ENCODE data around the gene EML1.

EML1 gene, protein sequence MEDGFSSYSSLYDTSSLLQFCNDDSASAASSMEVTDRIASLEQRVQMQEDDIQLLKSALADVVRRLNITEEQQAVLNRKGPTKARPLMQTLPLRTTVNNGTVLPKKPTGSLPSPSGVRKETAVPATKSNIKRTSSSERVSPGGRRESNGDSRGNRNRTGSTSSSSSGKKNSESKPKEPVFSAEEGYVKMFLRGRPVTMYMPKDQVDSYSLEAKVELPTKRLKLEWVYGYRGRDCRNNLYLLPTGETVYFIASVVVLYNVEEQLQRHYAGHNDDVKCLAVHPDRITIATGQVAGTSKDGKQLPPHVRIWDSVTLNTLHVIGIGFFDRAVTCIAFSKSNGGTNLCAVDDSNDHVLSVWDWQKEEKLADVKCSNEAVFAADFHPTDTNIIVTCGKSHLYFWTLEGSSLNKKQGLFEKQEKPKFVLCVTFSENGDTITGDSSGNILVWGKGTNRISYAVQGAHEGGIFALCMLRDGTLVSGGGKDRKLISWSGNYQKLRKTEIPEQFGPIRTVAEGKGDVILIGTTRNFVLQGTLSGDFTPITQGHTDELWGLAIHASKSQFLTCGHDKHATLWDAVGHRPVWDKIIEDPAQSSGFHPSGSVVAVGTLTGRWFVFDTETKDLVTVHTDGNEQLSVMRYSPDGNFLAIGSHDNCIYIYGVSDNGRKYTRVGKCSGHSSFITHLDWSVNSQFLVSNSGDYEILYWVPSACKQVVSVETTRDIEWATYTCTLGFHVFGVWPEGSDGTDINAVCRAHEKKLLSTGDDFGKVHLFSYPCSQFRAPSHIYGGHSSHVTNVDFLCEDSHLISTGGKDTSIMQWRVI
- total RNA-seq = 0 to 11.5 (median 1.5) reads per million in 9 experiments

DNA sequence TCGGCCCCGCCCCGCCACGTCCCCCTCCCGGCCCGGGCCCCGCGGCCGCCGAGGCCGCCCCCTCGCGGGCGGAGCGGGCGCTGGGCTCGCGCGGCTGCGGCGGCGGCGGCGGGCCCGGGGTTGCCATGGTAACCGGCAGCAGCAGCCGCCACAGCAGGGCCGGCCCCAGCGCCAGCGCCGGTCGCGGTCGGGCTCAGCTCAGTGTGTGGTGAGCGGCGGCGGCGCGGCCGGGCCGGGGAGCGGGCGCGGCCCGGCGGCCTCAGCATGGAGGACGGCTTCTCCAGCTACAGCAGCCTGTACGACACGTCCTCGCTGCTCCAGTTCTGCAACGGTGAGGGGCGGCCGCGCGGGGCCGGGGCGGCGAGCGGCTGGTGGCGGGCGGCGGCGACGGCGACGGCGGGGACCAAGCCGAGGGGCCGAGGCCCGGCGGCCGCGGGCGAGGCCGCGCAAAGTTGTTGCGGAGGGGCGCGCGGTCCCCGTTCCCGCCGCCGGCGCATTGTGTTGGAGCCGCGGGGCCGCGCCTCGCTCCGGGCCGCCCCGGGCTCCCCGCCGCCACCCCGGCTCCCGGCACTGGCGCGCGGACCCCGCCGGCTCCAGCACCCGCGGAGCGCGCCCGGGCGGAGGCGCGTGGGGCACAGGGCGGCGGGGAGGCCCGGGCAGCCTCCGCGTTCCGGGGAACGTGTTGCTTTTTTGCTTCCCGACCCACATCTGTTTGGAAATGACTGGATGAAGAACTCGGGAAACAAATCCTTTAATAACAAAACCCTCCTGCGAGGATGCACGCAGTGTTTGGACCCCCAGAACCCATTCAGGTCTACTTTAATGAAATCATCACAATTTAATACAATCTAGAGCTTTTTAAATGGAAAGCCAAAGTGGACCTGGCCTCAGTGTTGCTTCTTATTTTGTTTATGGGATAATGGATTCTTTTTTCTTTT lies at the start of gene EML1:
TSS of gene EML1 (plus strand) at position 201 of the 938 bp plus-strand sequence. CDS start at position 265, 64 bp downstream.
- Mint-ChIP-seq H3K4me1 (ENCODE audit: low read depth in 2 of 2) (peaks cover 3 to 7% of the 10 kb centered on the region in 2 donors), H3K27ac (peak within 1 kb of the TSS; percentile 5 to 63), H3K9me3 (no peaks in the 10 kb centered on the region), H3K4me3 (peak within 1 kb of the TSS; percentile 74 to 76), H3K27me3 (peaks cover 10 to 27% of the 10 kb centered on the region in 2 donors), H3K36me3 (ENCODE audit: insufficient read depth) (peaks cover 12% of the 10 kb centered on the region)
- peak; percentile 54 to 67 (median 55) for DNase-seq
- peak; percentile 90 for ATAC-seq (replicated peaks)

DNA sequence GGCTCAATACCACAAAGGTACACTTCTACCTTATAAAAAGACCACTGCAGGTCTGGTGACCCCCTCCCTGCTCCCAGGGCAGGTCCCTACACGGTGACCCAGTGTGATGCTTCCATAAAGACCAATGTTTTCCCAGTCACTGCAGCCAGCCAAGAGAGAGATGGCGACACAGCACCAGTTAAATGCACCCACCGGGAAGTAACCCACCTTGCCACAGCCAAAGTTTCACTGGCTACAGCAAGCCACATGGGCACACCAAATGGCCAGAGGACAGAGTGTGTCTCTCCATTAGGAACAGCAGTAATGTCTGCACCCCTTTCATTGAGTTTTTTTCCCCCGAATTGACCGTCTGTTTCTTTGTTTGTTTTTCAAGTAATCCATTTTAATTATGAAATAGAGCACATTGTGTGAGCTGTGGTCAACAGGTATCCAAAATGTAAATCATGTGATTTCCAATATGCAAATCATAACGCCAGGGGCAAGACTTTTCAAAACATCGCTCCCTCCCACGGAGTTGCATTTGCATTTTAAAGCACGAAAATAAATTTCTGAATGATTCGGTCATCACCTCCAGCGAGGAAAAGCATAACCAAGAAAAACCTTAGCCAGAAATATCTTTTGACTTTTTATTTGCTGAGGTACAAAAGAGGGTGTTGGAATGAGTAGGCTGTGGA lies 48.9 kb upstream of the EML1 start:
- ATAC-seq (replicated peaks) = no peak
- H3K9me3 Mint-ChIP-seq = no peaks in the 10 kb centered on the region
- no peak for DNase-seq
- no peak overlapping the region for H3K27ac Mint-ChIP-seq
- H3K36me3 Mint-ChIP-seq (ENCODE audit: insufficient read depth) = no peaks in the 10 kb centered on the region
- H3K27me3 Mint-ChIP-seq = peaks cover 71 to 90% of the 10 kb centered on the region in 2 donors
- H3K4me1 Mint-ChIP-seq (ENCODE audit: low read depth in 2 of 2) = no peaks in the 10 kb centered on the region
- no peak overlapping the region for H3K4me3 Mint-ChIP-seq

DNA sequence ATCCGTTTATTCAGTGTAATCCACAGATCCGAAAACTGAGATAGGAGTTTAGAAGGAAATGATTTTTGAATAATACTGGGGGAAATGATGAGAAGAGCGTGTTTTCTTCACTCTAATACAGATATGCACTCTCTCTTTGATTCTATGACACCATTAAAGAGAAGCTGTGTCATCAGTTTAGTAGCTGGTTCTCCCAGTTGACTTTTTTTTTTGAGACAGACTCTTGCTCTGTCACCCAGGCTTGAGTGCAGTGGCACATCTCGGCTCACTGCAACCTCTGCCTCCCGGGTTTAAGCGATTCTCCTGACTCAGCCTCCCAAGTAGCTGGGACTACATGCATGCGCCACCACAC lies 48.4 kb upstream of the EML1 start:
- Mint-ChIP-seq H3K27me3 (peaks cover 72 to 90% of the 10 kb centered on the region in 2 donors), H3K27ac (no peak overlapping the region)

DNA sequence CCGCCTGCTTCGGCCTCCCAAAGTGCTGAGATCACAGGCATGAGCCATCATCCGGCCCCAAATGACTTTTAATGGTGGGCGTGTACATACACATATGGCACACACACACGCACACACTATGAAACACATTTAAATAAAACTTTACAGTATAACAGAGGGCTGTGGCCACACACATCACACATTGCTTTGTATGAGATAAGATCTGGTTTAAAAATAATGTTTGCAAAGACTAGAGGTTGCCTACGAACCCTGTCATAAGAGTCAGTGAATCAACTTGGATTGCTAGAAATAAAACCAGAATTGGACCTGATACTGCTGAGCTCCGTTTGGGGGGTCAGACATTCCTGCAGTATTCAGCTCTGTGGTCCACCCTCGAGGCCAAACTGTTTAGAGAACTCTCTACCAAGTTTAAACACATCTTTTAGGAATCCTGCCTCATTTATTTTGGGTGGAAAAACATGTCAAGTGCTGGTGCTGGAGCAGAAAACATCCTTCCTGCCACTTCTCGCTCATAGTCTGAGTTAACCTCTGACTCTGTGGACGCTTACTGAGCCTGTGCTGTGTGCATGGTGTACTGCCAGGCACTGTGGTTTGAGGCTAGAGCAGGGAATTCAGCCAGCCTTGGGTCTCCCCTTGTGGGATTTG lies 47.8 kb upstream of the EML1 start:
- ATAC-seq (replicated peaks) = no peak
- DNase-seq = no peak
- no peaks in the 10 kb centered on the region for H3K9me3 Mint-ChIP-seq
- H3K36me3 Mint-ChIP-seq (ENCODE audit: insufficient read depth) = no peaks in the 10 kb centered on the region
- H3K27ac Mint-ChIP-seq = no peak overlapping the region
- H3K4me1 Mint-ChIP-seq (ENCODE audit: low read depth in 2 of 2) = no peaks in the 10 kb centered on the region
- peaks cover 77 to 90% of the 10 kb centered on the region in 2 donors for H3K27me3 Mint-ChIP-seq
- H3K4me3 Mint-ChIP-seq = no peak overlapping the region

More for the DNA sequence above, 48.4 kb upstream of the EML1 start:
- Mint-ChIP-seq H3K9me3 (no peaks in the 10 kb centered on the region), H3K4me1 (ENCODE audit: low read depth in 2 of 2) (no peaks in the 10 kb centered on the region), H3K4me3 (no peak overlapping the region), H3K36me3 (ENCODE audit: insufficient read depth) (no peaks in the 10 kb centered on the region)
- ATAC-seq (replicated peaks) = no peak
- no peak for DNase-seq

DNA sequence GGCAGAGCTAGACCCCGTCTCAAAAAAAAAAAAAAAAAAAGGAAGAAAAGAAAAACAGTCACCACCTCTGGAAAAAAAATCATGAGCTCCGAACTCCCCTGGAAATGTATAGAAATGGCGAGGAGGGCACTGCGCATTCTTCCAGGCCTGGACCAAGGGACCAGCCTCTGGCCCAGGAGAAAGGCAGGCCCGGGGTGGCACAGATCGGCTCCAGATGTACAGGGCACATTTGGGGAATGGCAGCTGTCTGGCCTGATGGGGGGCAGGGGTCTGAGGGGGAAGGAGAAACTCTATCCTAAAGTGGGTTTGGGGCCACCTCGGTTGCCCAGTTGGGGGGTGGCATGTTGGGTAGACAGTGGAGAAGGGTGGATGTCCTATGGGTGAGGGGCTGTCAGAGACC lies 46.0 kb upstream of the EML1 start:
- no peaks in the 10 kb centered on the region for H3K9me3 Mint-ChIP-seq
- H3K27ac Mint-ChIP-seq = no peak overlapping the region
- no peaks in the 10 kb centered on the region for H3K36me3 Mint-ChIP-seq (ENCODE audit: insufficient read depth)
- peaks cover 0 to under 1% of the 10 kb centered on the region in 2 donors for H3K4me1 Mint-ChIP-seq (ENCODE audit: low read depth in 2 of 2)
- ATAC-seq (replicated peaks) (no peak), DNase-seq (no peak)
- H3K4me3 Mint-ChIP-seq = no peak overlapping the region
- peaks cover 75 to 90% of the 10 kb centered on the region in 2 donors for H3K27me3 Mint-ChIP-seq

DNA sequence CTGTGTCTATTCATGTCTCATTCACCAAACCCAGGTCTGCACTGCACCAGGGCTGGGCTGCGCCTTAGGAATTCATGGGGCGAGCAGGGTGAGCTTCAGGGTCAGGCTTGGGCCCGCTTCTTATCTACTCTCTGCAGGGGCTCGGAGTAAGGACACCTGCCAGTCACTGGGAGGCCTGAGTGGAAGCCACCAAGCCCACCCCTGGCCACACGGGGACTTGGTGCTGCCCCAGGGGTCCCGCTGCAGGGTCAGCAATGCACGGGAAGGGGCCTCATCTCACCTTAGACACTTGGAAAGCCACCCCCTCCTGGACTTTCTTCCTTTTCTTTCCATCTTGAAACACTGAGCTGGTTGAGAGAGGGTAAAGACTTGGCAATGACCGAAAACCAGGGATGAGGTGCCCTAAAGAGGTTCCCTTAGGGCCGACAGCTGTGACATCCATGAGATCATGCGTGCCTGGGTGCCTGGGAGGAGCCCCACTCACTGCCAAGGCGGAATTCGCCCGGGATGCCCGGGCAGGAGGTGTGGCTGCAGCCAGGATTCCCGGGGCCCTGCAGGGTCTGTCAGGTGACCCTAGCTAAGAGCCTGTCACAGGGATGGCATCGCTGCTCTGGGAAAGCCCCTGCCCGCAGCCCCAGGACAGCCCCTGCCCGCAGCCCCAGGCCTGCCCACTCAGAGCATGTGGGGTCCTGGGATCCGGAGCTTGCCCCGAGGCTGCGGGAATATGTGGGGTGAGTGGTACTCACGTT lies 45.5 kb upstream of the EML1 start:
- no peak overlapping the region for H3K27ac Mint-ChIP-seq
- no peaks in the 10 kb centered on the region for H3K36me3 Mint-ChIP-seq (ENCODE audit: insufficient read depth)
- H3K4me3 Mint-ChIP-seq = no peak overlapping the region
- peaks cover 0 to 6% of the 10 kb centered on the region in 2 donors for H3K4me1 Mint-ChIP-seq (ENCODE audit: low read depth in 2 of 2)
- DNase-seq = no peak
- no peak for ATAC-seq (replicated peaks)
- H3K9me3 Mint-ChIP-seq = no peaks in the 10 kb centered on the region
- peaks cover 70 to 90% of the 10 kb centered on the region in 2 donors for H3K27me3 Mint-ChIP-seq

DNA sequence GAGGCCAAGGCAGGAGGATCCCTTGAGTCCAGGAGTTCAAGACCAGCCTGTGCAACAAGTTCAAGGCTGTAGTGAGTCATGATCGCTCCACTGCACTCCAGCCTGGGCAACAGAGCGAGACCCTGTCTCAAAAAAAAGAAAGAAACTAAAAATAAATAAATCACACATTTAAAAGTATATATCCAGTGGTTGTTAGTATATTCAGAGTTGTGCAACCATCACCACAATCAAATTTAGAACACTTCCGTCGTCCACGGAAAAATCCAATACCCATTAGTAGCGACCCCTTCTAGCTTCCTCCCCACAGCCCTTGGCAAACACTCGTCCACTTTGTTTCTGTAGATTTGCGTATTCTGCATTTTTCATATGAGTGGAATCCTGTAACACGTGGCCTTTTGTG lies 44.7 kb upstream of the EML1 start:
- Mint-ChIP-seq H3K27ac (no peak overlapping the region), H3K36me3 (ENCODE audit: insufficient read depth) (no peaks in the 10 kb centered on the region), H3K4me3 (no peak overlapping the region), H3K4me1 (ENCODE audit: low read depth in 2 of 2) (peaks cover 4 to 9% of the 10 kb centered on the region in 2 donors), H3K27me3 (peaks cover 71 to 90% of the 10 kb centered on the region in 2 donors), H3K9me3 (no peaks in the 10 kb centered on the region)
- ATAC-seq (replicated peaks) = no peak
- DNase-seq = no peak

DNA sequence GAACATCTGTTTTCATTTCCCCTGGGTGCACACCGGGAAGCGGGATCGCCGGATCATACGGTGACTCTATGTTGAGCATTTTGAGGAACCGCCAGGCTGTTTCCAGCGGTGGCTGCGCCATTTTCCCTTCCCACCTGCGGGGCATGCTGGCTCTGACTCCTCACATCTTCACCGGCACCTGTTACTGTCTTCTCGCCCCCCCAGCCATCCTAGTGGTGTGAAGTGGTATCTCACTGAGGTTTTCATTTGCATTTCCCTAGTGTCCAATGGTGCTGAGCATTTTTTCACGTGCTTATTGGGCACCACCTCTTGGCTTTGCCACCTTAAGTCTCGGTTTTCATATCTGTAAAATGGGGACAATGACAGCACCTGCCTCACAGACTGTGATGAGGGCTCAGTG lies 44.1 kb upstream of the EML1 start:
- peaks cover 4 to 12% of the 10 kb centered on the region in 2 donors for H3K4me1 Mint-ChIP-seq (ENCODE audit: low read depth in 2 of 2)
- H3K9me3 Mint-ChIP-seq = no peaks in the 10 kb centered on the region
- H3K36me3 Mint-ChIP-seq (ENCODE audit: insufficient read depth) = no peaks in the 10 kb centered on the region
- DNase-seq = no peak
- H3K4me3 Mint-ChIP-seq = no peak overlapping the region
- H3K27ac Mint-ChIP-seq = no peak overlapping the region
- ATAC-seq (replicated peaks) = no peak
- peaks cover 72 to 90% of the 10 kb centered on the region in 2 donors for H3K27me3 Mint-ChIP-seq

DNA sequence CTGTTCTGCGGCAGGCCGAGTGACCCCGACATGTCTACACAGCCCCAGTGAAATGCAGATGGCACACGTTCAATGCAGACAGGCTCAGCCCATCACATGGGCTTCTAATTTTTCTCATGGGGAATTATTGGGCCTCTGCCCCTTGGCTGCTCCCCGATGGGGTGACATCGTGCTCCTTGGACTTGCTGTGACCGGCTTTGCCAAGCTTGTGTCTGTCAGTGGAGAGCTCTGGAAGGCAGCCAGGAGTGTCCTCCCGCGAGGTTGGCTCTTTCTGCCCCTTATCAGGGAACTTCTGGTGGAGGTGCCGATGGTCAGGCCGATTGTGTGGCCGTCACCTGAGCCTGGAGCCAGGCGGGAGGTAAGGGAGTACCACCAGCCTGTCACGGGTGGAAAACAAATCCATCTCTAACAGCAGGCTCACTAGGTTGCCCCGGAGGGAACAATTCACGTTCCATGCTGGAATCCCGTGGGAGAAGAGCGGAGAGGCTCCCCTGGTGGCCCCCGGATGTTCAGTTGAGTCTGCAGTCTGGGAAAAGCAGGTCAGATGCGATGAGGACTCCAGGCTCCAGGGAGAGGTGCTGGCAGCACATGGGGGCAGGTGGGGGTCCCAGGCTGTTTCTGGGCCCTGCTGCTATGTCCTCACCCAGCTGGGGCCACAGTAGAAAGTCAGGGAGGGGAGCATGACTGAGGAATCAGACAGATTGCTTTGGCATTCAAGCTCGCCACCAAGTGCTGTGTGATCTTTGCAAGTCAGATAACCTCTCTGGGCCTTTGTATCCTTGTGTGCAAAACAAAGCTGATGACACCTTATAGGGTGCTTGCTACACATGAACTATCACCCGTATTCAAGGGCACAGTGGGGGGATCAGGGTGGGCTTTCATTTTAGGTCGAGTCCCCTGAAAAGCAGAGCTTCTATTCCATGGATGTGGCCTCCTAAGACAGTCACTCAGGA lies 43.2 kb upstream of the EML1 start:
- H3K36me3 Mint-ChIP-seq (ENCODE audit: insufficient read depth) = no peaks in the 10 kb centered on the region
- ATAC-seq (replicated peaks) (no peak), DNase-seq (no peak)
- H3K27me3 Mint-ChIP-seq = peaks cover 74 to 95% of the 10 kb centered on the region in 2 donors
- no peak overlapping the region for H3K4me3 Mint-ChIP-seq
- H3K27ac Mint-ChIP-seq = no peak overlapping the region
- H3K4me1 Mint-ChIP-seq (ENCODE audit: low read depth in 2 of 2) = peaks cover 4 to 15% of the 10 kb centered on the region in 2 donors
- no peaks in the 10 kb centered on the region for H3K9me3 Mint-ChIP-seq

DNA sequence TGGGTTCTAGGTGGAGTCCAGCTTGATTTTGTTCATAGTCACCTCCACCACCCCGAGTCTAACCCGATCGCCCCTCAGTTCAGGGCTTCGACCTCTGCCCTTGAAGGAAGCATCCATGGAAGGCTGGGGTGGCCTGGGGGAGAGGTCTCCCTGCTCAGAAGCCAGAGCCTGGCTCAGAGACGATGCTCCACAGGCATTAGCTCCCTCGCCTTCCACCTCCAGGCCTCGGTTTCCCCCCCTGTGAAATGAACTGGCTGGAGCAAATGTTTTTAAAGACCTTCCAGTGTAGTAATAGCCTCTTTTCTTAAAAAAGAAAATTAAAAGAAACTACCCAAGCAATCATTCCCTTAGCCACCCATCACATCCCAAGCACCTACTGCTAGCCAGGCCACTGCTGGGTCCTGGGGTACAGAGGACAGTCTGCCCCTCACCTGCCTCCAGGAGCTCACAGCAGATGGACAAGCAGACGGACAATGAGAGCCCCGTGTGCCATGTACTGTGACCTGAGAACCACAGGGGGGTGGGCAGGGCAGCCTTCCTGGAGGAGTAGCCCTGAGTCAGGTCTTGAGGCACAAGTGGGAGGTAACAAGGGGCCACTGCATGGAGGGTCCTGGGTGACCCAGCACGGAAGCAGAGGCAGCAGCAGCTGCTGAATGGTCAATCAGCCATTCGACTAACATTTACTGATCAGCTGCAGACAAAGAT lies 42.3 kb upstream of the EML1 start:
- Mint-ChIP-seq H3K36me3 (ENCODE audit: insufficient read depth) (no peaks in the 10 kb centered on the region), H3K27me3 (peaks cover 71 to 99% of the 10 kb centered on the region in 2 donors), H3K4me3 (no peak overlapping the region), H3K4me1 (ENCODE audit: low read depth in 2 of 2) (peaks cover 4 to 15% of the 10 kb centered on the region in 2 donors), H3K27ac (no peak overlapping the region), H3K9me3 (no peaks in the 10 kb centered on the region)
- DNase-seq (no peak), ATAC-seq (replicated peaks) (no peak)
